ENCODE data around the gene NTM.

Gene NTM

GRCh38 chr11:132253469-132254264 is 883.3 kb downstream of the NTM start:
- Histone ChIP-seq H3K4me2 (ENCODE audit: low read length) (no peak overlapping the region), H3K36me3 (ENCODE audit: control insufficient read depth, insufficient read depth, low read length) (no peaks in the 10 kb centered on the region), H3K4me1 (peaks cover 3% of the 10 kb centered on the region), H2AFZ (no peak overlapping the region), H3K27me3 (ENCODE audit: control insufficient read depth, insufficient read depth, low read length) (no peaks in the 10 kb centered on the region), H3K9ac (no peak overlapping the region), H3K27ac (no peak overlapping the region), H3K9me3 (ENCODE audit: control insufficient read depth, low read length) (no peaks in the 10 kb centered on the region), H3K79me2 (no peaks in the 10 kb centered on the region), H3K4me3 (ENCODE audit: low read depth, low read length) (no peak overlapping the region)
- TF ChIP-seq CTCF (IDR thresholded peaks at IDR 0.05): no peak

- H2AFZ ChIP-seq: no peak overlapping the region
- H3K9ac ChIP-seq: no peak overlapping the region
- H3K9me3 ChIP-seq (ENCODE audit: control insufficient read depth, low read length): no peaks in the 10 kb centered on the region
- H3K27ac ChIP-seq: no peak overlapping the region
- peaks cover 3% of the 10 kb centered on the region for H3K4me1 ChIP-seq
- H3K4me3 ChIP-seq (ENCODE audit: low read depth, low read length): no peak overlapping the region
- H3K27me3 ChIP-seq (ENCODE audit: control insufficient read depth, insufficient read depth, low read length): no peaks in the 10 kb centered on the region
- H3K4me2 ChIP-seq (ENCODE audit: low read length): no peak overlapping the region
- TF ChIP-seq CTCF (IDR thresholded peaks at IDR 0.05): no peak
- H3K79me2 ChIP-seq: no peaks in the 10 kb centered on the region
- H3K36me3 ChIP-seq (ENCODE audit: control insufficient read depth, insufficient read depth, low read length): no peaks in the 10 kb centered on the region
Observed at GRCh38 chr11:132254906-132255305, 884.5 kb downstream of the NTM start.

- no peak overlapping the region for H3K27ac ChIP-seq
- H3K4me3 ChIP-seq (ENCODE audit: low read depth, low read length): no peak overlapping the region
- H3K9ac ChIP-seq: no peak overlapping the region
- peaks cover 3% of the 10 kb centered on the region for H3K4me1 ChIP-seq
- H2AFZ ChIP-seq: no peak overlapping the region
- no peak for TF ChIP-seq CTCF (IDR thresholded peaks at IDR 0.05)
- H3K36me3 ChIP-seq (ENCODE audit: control insufficient read depth, insufficient read depth, low read length): no peaks in the 10 kb centered on the region
- H3K4me2 ChIP-seq (ENCODE audit: low read length): no peak overlapping the region
- peaks cover 5% of the 10 kb centered on the region for H3K79me2 ChIP-seq
- H3K9me3 ChIP-seq (ENCODE audit: control insufficient read depth, low read length): no peaks in the 10 kb centered on the region
- no peaks in the 10 kb centered on the region for H3K27me3 ChIP-seq (ENCODE audit: control insufficient read depth, insufficient read depth, low read length)
Observed at GRCh38 chr11:132256528-132257279, 886.3 kb downstream of the NTM start.

GRCh38 chr11:132257871-132258270 is 887.5 kb downstream of the NTM start:
- no peak overlapping the region for H2AFZ ChIP-seq
- no peaks in the 10 kb centered on the region for H3K9me3 ChIP-seq (ENCODE audit: control insufficient read depth, low read length)
- no peaks in the 10 kb centered on the region for H3K4me1 ChIP-seq
- H3K79me2 ChIP-seq: peaks cover 5% of the 10 kb centered on the region
- no peak overlapping the region for H3K4me2 ChIP-seq (ENCODE audit: low read length)
- H3K27ac ChIP-seq: no peak overlapping the region
- no peak for TF ChIP-seq CTCF (IDR thresholded peaks at IDR 0.05)
- no peak overlapping the region for H3K9ac ChIP-seq
- no peak overlapping the region for H3K4me3 ChIP-seq (ENCODE audit: low read depth, low read length)
- H3K27me3 ChIP-seq (ENCODE audit: control insufficient read depth, insufficient read depth, low read length): no peaks in the 10 kb centered on the region
- no peaks in the 10 kb centered on the region for H3K36me3 ChIP-seq (ENCODE audit: control insufficient read depth, insufficient read depth, low read length)

Data from parathyroid adenoma (tissue), 2 donors.